HG03045 (cell line): ENCODE measurements around the gene GJA3.

Experiments used
- ATAC-seq: cut with Tn5 transposase; IDR thresholded peaks from one replicate; pipeline ENCODE4 v1.9.1; 2021; ENCODE audit warnings: mild to moderate bottlenecking, moderate library complexity; ENCODE audit not compliant: unreplicated experiment

Gene GJA3

GRCh38 chr13:20101467-20102316 lies 59.2 kb downstream of the GJA3 start:
- no peak for ATAC-seq

GRCh38 chr13:20099319-20099718 lies 61.5 kb downstream of the GJA3 start:
- ATAC-seq = no peak

- ATAC-seq = no peak
Observed at GRCh38 chr13:20093951-20094350, 66.9 kb downstream of the GJA3 start.

- no peak for ATAC-seq
Observed at GRCh38 chr13:20090349-20090748, 70.5 kb downstream of the GJA3 start.
